NCI-H460 (cell line): ENCODE measurements around the gene DVL3. TPM values are rescaled to one million over a fixed set of nuclear protein-coding genes. Genes with fewer than 3 reads are reported as not detected.
A peak's percentile ranks its signal among the peaks of the same experiment; 100 is the strongest.
"Not testable (repeated sequence)": the region's sequence is repeated elsewhere in the genome, so short reads cannot be mapped to it uniquely, and the experiment has no call there.

ENCODE experiments used
- DNase-seq: peaks from one replicate; pipeline ENCODE4 v3.0.0-alpha.2; 2016; ENCODE audit warnings: low read depth; ENCODE audit errors: extremely low read depth
- total RNA-seq: library from RNA; depleted of rRNA; stranded (reverse); fragments of >200 nt; shearing (Covaris generic); gene quantifications from 2 replicates; pipeline ENCODE4 v1.2.3, GENCODE V29; 2014

DVL3 gene
- total RNA-seq, 1 experiment from 2014 or later = 19.4 TPM

DNA sequence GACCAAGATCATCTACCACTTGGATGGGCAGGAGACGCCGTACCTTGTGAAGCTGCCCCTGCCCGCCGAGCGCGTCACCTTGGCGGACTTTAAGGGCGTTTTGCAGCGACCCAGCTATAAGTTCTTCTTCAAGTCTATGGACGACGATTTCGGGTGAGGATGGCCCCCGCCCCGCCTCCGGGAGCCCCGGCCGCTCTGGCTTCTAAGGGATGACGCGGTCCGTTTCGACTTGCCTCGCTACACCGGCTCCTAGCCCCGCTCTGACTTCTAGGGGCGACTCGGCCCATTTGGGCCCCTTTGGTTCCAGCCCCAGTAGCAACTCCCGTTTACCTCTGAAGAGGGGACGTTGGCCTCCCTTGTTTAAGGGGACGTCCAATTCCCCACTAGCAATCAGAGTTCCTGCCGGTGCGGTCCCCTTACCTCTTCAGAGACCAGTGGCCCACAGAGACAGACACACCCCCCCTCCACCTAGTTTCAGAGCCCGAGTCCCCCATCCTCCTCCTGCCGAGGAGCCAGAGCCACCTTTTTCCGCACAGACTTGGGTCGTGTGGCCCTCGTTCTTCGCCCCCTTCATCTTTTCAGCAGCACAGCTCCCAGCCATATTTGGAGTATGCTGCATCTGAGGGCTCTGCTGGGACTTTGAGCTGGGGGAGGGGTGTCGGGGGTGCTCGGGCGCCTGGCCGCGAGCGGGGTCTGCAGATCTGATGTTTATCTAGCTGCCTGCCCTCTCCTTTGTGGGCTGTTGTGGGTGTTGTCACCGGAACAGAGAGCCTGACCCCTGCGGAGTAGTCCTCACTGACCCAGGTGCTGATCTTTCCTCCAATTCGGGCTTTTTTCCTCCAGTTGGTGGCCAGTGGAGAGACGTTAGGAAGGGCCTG lies 706 bp downstream of the DVL3 start:
- DNase-seq = no peak

GRCh38 chr3:184156522-184156955 lies 1.4 kb downstream of the DVL3 start:
- DNase-seq = no peak

- DNase-seq = no peak
Measured at GRCh38 chr3:184157206-184157605, 2.0 kb downstream of the DVL3 start.

DNA sequence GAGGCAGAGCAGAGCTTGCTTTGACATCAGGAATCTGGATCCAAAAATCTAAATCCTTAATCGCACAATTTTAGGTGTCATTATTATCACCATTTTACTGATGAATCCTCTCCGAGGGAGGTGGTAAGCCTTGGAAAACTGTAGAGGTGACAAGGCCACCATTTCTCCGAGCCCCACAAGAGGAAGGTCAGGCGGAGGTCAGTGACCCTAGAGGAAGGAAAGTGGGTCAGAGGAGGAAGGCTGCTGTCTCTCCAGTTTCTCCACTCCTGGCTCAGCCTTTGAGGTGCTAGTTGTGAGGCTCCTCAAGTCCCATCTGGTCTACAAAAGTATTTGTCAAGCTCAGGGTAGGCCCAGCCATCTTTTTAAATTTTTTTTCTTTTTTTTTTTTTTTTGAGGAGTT lies 3.2 kb downstream of the DVL3 start:
- DNase-seq = no peak

DNA sequence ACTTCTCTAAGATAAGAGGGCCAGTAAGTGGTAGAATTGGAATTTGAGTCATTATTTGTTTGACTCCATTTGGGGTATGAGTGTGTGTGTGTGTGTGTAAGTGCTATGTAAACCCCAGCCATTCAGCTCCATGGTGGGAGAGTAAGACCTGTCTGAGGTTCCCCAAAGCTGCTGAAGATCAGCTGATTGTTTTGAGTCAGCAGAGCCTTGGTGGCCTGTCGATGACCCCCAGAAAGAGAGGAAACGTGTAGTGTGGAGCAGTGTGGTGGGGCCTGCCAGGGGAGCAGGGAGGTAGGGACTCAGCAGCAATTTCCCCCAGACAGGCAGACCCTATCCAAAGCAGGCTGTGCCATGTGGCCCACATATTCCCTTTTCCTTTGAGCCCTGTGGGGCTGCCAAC lies 5.3 kb downstream of the DVL3 start:
- no peak for DNase-seq

DNA sequence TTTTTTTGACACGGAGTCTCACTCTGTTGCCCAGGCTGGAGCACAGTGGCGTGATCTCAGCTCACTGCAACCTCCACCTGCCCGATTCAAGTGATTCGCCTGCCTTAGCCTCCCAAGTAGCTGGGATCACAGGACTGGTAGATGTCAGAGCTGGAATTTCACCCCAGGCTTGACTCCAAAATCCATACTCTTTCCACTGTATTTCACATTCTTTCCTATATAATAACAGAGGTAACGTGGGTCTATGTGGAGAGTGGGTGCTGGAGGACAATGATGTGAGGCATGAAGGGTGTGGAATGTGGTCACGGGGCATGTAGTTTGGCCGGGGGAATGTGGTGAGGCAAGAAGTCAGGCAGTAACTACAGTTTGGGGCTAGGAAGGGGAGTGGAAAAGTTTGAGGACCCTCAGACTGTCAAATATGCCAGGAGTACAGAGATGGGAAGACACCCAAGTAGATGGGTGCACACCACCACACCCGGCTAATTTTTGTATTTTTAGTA lies 7.4 kb downstream of the DVL3 start:
- DNase-seq = not testable (repeated sequence)

DNA sequence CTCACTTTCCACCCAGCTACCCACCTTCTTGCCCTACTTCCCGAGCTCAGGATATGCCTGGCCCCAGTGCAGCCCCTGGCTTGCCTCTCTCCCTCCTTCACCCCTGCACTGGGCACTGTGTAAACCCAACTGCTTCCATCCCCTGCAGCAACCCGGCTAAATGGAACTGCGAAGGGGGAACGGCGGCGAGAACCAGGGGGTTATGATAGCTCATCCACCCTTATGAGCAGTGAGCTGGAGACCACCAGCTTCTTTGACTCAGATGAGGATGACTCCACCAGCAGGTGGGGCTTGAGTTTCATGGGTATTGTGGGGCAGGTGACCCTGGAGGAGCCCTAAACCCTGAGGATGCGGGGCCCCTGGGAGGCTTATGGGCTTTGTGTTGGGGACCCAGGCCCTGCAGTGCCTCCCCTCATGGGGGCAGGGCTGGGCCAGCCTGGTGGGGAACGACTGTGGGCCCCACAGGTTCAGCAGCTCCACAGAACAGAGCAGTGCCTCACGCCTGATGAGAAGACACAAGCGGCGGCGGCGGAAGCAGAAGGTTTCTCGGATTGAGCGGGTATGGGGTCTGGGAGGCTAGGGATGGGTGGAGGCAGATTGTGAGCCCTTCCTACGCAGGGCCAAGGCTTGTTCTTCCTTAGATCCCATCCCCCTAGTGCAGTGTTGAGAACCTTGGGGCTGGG lies 9.6 kb downstream of the DVL3 start:
- no peak for DNase-seq

DNA sequence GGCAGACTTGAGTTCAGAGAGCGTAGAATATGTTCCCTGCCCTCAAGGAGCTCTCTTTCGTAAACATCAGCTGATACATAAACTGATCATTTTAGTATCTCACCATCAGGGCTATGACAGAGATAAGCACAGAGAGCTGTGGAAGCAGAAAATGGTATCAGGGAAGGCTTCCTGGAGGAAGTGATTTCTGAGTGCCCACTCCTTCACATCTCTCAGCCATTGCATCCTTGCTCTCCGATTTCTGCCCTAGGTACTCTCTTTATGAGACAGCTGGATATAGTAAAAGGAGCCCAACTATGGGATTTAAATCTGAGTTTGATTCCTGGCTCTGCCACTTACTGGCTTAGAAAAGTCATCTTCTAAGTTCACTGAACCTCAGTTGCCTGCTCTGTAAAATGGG lies 10.4 kb downstream of the DVL3 start:
- DNase-seq = no peak

- DNase-seq = no peak
Measured at GRCh38 chr3:184166671-184167070, 11.5 kb downstream of the DVL3 start.

GRCh38 chr3:184167786-184168185 lies 12.6 kb downstream of the DVL3 start:
- DNase-seq = no peak

GRCh38 chr3:184168363-184169120 lies 13.4 kb downstream of the DVL3 start:
- no peak for DNase-seq

DNA sequence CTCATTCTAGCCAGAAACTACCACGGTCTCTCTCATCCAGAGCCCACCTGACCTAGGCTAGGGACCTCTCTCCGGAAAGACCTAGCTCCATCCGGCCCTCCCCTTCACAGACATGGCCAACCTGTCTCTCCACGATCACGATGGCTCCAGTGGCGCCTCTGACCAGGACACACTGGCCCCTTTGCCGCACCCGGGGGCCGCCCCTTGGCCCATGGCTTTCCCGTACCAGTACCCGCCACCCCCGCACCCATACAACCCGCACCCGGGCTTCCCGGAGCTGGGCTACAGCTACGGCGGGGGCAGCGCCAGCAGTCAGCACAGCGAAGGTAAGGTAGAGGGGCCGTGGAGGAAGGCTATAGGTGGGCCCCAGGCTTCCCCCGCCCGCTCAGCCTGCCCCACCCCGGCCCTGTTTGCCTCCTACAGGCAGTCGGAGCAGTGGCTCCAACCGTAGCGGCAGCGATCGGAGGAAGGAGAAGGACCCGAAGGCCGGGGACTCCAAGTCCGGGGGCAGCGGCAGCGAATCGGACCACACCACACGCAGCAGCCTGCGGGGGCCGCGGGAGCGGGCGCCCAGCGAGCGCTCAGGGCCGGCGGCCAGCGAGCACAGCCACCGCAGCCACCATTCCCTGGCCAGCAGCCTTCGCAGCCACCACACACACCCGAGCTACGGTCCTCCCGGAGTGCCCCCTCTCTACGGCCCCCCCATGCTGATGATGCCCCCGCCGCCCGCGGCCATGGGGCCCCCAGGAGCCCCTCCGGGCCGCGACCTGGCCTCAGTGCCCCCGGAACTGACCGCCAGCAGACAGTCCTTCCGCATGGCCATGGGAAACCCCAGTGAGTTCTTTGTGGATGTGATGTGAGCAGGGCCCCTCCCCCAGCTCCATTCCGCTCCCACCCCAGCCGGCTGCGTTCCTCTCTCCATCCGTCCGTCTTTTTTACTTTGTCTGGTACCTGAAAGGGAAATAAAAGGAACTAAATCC lies 15.0 kb downstream of the DVL3 start:
- DNase-seq = no peak

- DNase-seq = no peak
Measured at GRCh38 chr3:184171562-184171961, 16.4 kb downstream of the DVL3 start.

- DNase-seq = no peak
Measured at GRCh38 chr3:184172681-184173373, 17.6 kb downstream of the DVL3 start.

GRCh38 chr3:184173374-184173722 lies 18.2 kb downstream of the DVL3 start:
- DNase-seq = no peak

DNA sequence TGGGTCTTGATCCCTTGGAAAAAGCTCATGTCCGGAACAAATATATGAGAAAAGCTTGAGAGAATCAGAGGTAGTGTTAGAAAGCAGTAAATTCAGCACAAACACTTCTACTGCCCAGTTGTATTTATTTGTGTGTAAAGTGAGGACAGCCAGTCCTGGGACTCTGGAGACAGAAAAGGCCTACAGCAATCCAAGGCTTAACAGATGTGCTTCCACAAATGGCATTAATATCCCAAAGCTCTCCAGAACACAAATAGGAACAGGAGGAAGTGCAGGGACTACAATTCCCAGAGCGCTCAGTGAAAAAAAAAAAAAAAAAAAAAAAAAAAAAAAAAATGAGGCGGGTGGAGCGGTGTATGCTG lies 19.1 kb downstream of the DVL3 start:
- DNase-seq = no peak

GRCh38 chr3:184174646-184175492 lies 19.7 kb downstream of the DVL3 start, which contains the start of gene AP2M1:
AP2M1 (plus strand) TSS chr3:184174855; CDS start chr3:184176994, 2,139 bp downstream.
- peak; percentile 95 for DNase-seq

DNA sequence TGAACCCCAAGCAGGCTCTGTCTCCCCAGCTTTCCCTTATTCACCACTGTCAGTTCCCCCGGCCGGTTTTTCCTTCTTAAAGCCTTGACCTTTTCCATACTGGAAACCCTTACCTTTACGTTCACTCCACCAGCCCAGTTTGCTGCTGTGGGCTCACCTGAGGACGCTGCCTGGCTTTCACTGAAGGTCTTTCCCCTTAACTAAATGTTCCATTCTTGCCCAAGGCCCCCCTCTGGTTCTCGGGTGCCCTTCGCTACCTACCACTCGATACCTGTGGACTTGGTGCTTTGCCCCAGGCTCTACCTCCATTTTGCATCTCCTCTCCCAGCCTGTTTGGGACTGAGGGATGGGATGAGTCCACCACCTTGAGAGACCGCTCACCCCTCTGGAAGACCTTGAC lies 20.3 kb downstream of the DVL3 start:
- no peak for DNase-seq
